Uterus (tissue), 4 donors: ENCODE results near the gene CLSTN2. TPM values are rescaled to one million over a fixed set of nuclear protein-coding genes. Genes with fewer than 3 reads are reported as not detected.

ENCODE experiments used
- DNase-seq, 2 donors: peaks; one replicate each; pipeline ENCODE4 v3.0.0-alpha.2; 2019 to 2020
- H3K27ac ChIP-seq, 2 donors: fragments of 200-600 bp; sonication (generic); 1 replicate in 1 of 2; 2 replicates in 1 of 2; pipeline ENCODE4 v1.5.1; 2016 to 2018
- H3K27me3 ChIP-seq, 2 donors: fragments of 200-600 bp; sonication (generic); one replicate each; pipeline ENCODE4 v1.5.1; 2018 to 2019; ENCODE audit warnings: control low read depth in 1 of 2
- H3K36me3 ChIP-seq, 2 donors: fragments of 200-600 bp; sonication (generic); one replicate each; pipeline ENCODE4 v1.5.1; 2019; ENCODE audit warnings: control low read depth in 1 of 2
- H3K4me1 ChIP-seq, 2 donors: fragments of 200-600 bp; sonication (generic); one replicate each; pipeline ENCODE4 v1.5.1; 2018 to 2019; ENCODE audit warnings: control low read depth in 1 of 2
- H3K4me3 ChIP-seq, 2 donors: fragments of 200-600 bp; sonication (generic); 1 replicate in 1 of 2; 2 replicates in 1 of 2; pipeline ENCODE4 v1.5.1; 2018 to 2019; ENCODE audit warnings: mild to moderate bottlenecking in 1 of 2
- H3K9me3 ChIP-seq, 2 donors: fragments of 200-600 bp; sonication (generic); one replicate each; pipeline ENCODE4 v1.5.1; 2019; ENCODE audit warnings: control low read depth in 1 of 2
- POLR2A ChIP-seq, 2 donors: fragments of 450-650 bp; IDR thresholded peaks; one replicate each; pipeline ENCODE4 v1.6.1; 2016; ENCODE audit warnings: antibody characterized with exemption in 2 of 2, mild to moderate bottlenecking in 1 of 2, moderate library complexity in 1 of 2
- intact Hi-C: fragments of 100-400 bp; cut with DNase I; formaldehyde crosslinking; loops from one replicate; pipeline ENCODE4 v1.15.1; 2023; ENCODE audit warnings: low total_unique reads
- total RNA-seq, 4 donors: library from RNA; depleted of rRNA in 3 of 4; stranded (reverse); fragments of >200 nt in 3 of 4; gene quantifications; one replicate each; pipeline versions ENCODE4 v1.1.0 to v1.2.4, GENCODE V29; 2014 to 2023
- TF ChIP-seq, protein P1 (sequence below), 4 experiments: fragments of 200-600 bp in 2 of 4; fragments of 450-650 bp in 2 of 4; sonication (generic) in 2 of 4; IDR thresholded peaks; one replicate each; pipeline ENCODE4 v1.5.1; 2016 to 2019; ENCODE audit warnings: antibody characterized with exemption in 4 of 4, mild to moderate bottlenecking in 2 of 4, moderate library complexity in 1 of 4
- donor health status: DM: yes; HTN: yes; CAD: no.

The CLSTN2 gene
- 10 to 100 TPM in 3 of 4 donors, 1 to 10 TPM in 1; 4.7 to 32.2 (median 19.2) TPM for total RNA-seq

DNA sequence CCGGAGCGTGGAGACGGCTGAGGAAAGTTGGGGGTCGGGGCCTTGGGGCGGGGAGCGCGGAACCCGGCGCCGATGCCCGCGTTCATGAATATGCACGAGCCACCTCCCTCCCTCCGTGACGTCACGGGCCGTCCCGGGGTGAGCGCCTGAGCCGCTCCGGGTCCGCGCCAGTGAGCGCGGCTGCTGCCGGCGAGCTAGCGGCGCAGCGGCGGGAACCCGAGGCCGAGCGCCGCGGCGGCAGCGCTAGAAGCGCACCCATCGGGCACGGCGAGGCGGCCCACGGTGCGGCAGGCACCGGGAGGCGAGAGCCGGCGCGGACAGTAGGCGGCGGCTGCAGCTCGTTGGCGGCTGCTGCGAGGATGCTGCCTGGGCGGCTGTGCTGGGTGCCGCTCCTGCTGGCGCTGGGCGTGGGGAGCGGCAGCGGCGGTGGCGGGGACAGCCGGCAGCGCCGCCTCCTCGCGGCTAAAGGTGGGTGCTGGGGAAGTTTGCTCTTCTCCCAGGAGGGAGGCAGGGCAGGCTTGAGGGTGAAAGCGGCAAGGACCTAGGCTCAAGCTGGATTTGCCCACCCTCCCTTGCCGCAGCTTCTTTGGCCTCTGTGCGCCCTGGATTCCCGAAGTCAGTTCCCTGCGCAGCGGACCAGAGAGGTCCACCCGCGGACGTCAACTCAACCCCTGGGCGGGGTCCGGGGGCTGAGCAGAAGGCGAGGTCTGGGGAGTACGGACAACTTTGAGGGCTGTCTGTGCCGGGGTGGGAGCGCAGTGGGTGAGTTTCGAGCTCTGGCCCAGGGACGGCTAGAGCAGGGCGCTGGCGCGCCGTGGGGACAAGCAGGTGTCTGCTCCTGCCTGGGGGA lies at the start of gene CLSTN2:
CLSTN2 (plus strand) TSS at position 170 of the 850 bp plus-strand sequence.
- intact Hi-C loops, result no loop called here
- peak within 1 kb of the TSS; percentile 27 to 69 for H3K27ac ChIP-seq

DNA sequence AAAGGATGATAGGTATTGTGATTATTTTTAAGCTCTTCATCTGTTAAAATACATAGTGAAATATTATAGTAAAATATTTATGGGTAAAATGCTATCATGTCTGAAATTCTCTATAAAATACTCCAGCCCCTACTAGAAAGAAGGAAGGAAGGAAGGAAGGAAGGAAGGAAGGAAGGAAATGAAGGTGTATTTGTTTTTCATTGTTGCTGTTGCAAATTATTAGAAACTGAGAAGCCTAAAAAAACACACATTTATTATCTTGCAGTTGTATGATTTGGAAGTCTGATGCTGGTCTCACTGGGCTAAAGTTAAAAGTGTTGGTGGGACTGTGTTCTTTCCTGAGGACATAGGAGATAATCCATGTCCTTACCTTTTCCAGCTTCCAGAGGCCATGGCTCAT lies 47.6 kb upstream of the CLSTN2 start:
- H3K36me3 ChIP-seq, result no peaks in the 10 kb centered on the region
- H3K4me3 ChIP-seq, result no peak overlapping the region
- H3K9me3 ChIP-seq, result no peaks in the 10 kb centered on the region
- no peak for DNase-seq
- H3K4me1 ChIP-seq, result no peaks in the 10 kb centered on the region
- no peak overlapping the region for H3K27ac ChIP-seq
- no peak for TF ChIP-seq POLR2A (IDR thresholded peaks at IDR 0.05)
- TF ChIP-seq, protein P1, sequence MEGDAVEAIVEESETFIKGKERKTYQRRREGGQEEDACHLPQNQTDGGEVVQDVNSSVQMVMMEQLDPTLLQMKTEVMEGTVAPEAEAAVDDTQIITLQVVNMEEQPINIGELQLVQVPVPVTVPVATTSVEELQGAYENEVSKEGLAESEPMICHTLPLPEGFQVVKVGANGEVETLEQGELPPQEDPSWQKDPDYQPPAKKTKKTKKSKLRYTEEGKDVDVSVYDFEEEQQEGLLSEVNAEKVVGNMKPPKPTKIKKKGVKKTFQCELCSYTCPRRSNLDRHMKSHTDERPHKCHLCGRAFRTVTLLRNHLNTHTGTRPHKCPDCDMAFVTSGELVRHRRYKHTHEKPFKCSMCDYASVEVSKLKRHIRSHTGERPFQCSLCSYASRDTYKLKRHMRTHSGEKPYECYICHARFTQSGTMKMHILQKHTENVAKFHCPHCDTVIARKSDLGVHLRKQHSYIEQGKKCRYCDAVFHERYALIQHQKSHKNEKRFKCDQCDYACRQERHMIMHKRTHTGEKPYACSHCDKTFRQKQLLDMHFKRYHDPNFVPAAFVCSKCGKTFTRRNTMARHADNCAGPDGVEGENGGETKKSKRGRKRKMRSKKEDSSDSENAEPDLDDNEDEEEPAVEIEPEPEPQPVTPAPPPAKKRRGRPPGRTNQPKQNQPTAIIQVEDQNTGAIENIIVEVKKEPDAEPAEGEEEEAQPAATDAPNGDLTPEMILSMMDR (IDR thresholded peaks at IDR 0.05), result no peak
- intact Hi-C loops, result no loop called here
- no peaks in the 10 kb centered on the region for H3K27me3 ChIP-seq

More for the DNA sequence above, at the start of gene CLSTN2:
- TF ChIP-seq POLR2A (IDR thresholded peaks at IDR 0.05), result peak; percentile 39 to 49
- TF ChIP-seq, protein P1 (IDR thresholded peaks at IDR 0.05), result peak in 3 of 4 experiments; percentile 23 to 38 (median 27)
- Histone ChIP-seq H3K27me3 (no peaks in the 10 kb centered on the region), H3K4me3 (peak within 1 kb of the TSS; percentile 66 to 76), H3K4me1 (no peaks in the 10 kb centered on the region), H3K36me3 (no peaks in the 10 kb centered on the region), H3K9me3 (no peaks in the 10 kb centered on the region)
- peak; percentile 72 to 74 for DNase-seq

DNA sequence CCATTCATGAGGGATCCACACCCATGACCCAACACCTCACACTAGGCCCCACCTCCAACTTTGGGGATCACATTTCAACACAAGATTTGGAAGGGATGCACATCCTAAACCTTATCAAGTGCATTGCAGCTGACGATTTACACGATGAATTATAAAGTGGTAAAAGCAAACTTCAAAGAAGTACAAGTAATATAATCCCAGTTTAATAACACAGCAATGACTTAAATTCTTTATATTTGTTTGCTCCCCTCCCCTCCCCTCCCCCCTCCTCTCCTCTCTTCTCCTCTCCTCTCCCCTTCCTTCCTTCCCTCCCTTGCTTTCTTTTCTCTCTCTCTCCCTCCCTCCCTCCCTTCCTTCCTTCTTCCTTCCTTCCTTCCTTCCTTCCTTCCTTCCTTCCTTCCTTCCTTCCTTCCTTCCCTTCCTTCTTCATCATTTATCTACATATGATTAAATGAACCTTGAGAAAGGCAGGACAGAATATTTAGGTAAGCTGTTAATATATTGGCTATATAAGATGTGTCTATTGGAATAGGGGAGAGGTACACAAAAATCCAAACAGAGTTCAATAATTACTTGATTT lies 46.3 kb upstream of the CLSTN2 start:
- intact Hi-C loops, result no loop called here
- Histone ChIP-seq H3K36me3 (no peaks in the 10 kb centered on the region), H3K27ac (no peak overlapping the region), H3K27me3 (no peaks in the 10 kb centered on the region), H3K9me3 (no peaks in the 10 kb centered on the region), H3K4me1 (no peaks in the 10 kb centered on the region), H3K4me3 (no peak overlapping the region)
- TF ChIP-seq, protein P1 (IDR thresholded peaks at IDR 0.05), result no peak
- TF ChIP-seq POLR2A (IDR thresholded peaks at IDR 0.05), result no peak
- no peak for DNase-seq

DNA sequence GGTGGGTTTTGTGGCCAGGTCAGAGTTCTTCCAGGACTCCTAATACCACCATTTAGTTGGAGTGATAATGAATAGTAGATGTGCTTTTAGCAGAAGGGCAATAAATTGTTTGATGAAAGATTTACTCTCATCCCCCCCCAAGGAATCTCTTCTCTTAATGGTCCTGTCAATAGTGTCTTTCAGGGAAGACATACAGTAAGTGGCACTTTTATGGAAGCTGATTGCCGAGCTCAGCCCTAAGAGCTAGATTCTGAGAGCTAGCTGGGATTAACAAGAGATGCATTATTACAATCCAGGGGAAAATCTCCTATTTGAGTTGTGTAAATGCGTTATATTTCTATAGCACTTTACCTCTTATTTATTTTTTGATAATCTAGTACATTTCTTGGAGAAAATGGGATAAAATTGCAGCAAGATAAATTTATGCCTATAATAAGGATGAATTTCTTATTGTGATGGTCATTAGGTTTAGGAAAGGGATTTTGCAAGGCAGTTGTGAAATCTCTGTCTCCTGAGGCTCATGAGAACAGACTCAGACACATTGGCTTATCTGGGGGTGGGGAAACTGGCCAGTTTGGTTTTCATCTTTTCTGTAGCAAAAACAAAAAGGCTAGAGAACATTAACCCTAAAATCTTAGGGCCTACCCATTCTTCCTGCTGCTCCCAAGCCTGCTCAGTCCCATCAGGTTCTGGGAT lies 41.6 kb upstream of the CLSTN2 start:
- H3K4me1 ChIP-seq, result no peaks in the 10 kb centered on the region
- intact Hi-C loops, result no loop called here
- no peaks in the 10 kb centered on the region for H3K36me3 ChIP-seq
- TF ChIP-seq POLR2A (IDR thresholded peaks at IDR 0.05), result no peak
- TF ChIP-seq, protein P1 (IDR thresholded peaks at IDR 0.05), result no peak
- DNase-seq, result peak; percentile 41 to 65
- H3K27me3 ChIP-seq, result no peaks in the 10 kb centered on the region
- no peaks in the 10 kb centered on the region for H3K9me3 ChIP-seq
- H3K27ac ChIP-seq, result peak overlapping the region; percentile 49 to 66
- no peak overlapping the region for H3K4me3 ChIP-seq
